Renal cortex interstitium (tissue), 15 donors: Measurements from ENCODE around the gene PCP4L1. TPM values are rescaled to one million over a fixed set of nuclear protein-coding genes. Genes with fewer than 3 reads are reported as not detected.
"Not testable (repeated sequence)": the region's sequence is repeated elsewhere in the genome, so short reads cannot be mapped to it uniquely, and the experiment has no call there.

ENCODE experiments used
- DNase-seq, 11 donors: peaks; one replicate each; pipeline ENCODE4 v3.0.0-alpha.2; 2013; ENCODE audit warnings: low read depth in 9 of 11, low spot score in 4 of 11; ENCODE audit errors: extremely low read depth in 1 of 11
- long read RNA-seq, 16 experiments: transcript quantifications; one replicate each; lab custom pipeline, GENCODE V29; 2026
- polyA plus RNA-seq, 3 donors: library from polyadenylated mRNA; unstranded; fragments of 120-200 nt; gene quantifications; one replicate each; pipeline ENCODE4 v1.2.1, GENCODE V29; 2013; ENCODE audit not compliant: insufficient read length in 3 of 3

Gene PCP4L1
- polyA plus RNA-seq, result 1 to 10 TPM; 1.0 to 1.7 (median 1.0) TPM
- long read RNA-seq, donor 1, result 0 reads
- long read RNA-seq, donor 2, result 0 reads
- long read RNA-seq, donor 3, result 0 reads
- long read RNA-seq, donor 4, result 0 reads
- long read RNA-seq, donor 5, result 0 reads
- long read RNA-seq, donor 6, result 0 reads
- long read RNA-seq, donor 7, result 0 reads
- long read RNA-seq, donor 8, result 0 reads
- long read RNA-seq, donor 9, result 0 reads
- long read RNA-seq, donor 10, partial matches to known transcripts, result 0 of 1 reads
- long read RNA-seq, donor 10, other reads (novel, unspliced or antisense), result 0 of 1 reads
- long read RNA-seq, donor 11, result 0 reads
- long read RNA-seq, donor 12, result 0 reads
- long read RNA-seq, donor 13, result 0 reads
- long read RNA-seq, donor 14, result 0 reads
- long read RNA-seq, donor 15, result 0 reads
- long read RNA-seq, donor 16, result 0 reads

DNA sequence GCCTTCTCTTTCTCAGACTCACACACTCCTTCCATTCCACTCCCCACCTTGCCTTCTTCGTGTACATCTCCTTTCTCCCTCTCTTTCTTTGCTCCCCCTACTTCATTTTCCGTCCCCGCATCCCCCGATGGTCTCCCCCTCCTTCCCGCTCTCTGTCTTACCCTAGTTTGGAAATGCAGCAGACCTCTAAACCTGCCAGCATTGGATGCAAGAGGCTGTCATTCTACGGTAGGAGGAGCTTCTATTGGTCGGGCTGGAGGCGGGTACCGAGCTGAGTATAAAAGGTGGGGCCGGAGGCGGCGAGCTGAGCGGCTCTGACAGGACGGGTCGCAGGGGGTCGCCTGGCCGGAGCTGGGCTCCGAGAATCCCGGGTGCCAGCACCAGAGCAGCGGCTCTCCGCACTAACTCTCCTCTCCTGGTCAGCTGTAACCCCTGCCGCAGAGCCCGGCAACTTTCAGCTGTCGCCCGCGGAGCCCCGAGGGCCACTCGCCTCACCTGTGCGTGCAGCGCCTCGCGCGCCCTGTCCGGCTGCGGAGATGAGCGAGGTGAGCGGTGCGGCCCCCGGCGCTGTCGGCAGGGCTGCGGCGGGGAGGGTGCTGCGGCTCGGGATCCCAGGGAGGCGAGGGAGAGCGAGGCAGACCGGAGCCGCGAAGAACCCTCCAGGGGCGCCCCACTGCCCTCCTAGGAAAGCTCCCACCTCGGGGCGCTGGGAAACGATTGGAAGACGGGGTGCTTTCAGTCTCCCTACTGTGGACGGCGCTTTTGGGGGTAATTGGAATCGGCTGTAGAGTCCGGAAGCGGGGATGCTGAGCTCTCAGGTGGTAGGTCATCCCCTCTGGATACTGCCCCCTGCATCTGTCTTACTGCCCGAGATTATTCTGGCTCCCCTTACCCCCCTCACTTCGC lies at the start of gene PCP4L1:
PCP4L1 (plus strand) TSS at position 307 of the 906 bp plus-strand sequence; CDS start at position 537, 230 bp downstream.
- DNase-seq, result peak in 10 of 11 donors; percentile 31 to 63 (median 48)

DNA sequence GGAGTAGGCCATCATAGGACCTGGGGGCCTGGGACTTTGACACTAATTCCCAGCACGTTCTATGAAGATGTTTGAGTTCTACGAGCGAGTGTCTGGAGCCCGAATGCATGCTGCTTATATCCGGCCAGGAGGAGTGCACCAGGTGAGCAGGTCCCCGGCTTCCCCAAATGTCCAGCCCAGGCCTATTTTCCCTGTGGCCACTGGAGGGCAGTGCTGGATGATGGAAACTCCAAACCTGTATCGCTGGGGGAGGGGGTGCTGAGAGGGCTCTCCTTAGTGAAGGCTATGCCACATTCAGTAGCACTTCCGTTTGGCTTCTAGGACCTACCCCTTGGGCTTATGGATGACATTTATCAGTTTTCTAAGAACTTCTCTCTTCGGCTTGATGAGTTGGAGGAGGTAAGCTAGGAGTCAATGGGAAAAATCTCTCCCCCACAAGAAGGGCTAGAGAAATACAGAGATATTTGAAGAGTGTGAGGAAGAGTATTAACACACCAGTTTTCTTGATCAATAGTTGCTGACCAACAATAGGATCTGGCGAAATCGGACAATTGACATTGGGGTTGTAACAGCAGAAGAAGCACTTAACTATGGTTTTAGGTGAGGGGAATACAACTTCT lies 48.6 kb upstream of the PCP4L1 start:
- peak in 2 of 11 donors; percentile 45 to 66 for DNase-seq

GRCh38 chr1:161214369-161214768 lies 44.2 kb upstream of the PCP4L1 start:
- no peak for DNase-seq

DNA sequence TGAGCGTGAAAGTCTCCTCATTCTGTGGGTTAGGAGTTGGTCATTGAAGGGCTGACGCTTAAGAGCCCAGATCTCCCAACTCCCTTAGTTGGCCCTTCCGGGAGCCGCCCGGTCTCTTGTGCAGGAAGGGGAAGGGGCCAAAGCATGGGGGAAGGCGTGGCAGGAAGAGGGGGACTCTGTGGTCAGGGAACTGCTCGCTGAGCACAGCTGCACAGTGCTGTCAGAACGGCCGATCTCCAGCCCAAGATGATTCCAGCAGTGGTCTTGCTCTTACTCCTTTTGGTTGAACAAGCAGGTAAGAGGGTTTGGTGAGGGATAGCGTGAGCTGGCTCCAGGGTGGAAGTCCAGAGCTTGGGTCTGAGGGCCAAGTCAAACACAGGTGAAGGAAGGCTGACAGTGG lies 43.5 kb upstream of the PCP4L1 start, which contains the start of gene FCER1G:
FCER1G (plus strand) TSS at position 220 of the 400 bp plus-strand sequence; CDS start at position 247, 27 bp downstream.
- no peak for DNase-seq

DNA sequence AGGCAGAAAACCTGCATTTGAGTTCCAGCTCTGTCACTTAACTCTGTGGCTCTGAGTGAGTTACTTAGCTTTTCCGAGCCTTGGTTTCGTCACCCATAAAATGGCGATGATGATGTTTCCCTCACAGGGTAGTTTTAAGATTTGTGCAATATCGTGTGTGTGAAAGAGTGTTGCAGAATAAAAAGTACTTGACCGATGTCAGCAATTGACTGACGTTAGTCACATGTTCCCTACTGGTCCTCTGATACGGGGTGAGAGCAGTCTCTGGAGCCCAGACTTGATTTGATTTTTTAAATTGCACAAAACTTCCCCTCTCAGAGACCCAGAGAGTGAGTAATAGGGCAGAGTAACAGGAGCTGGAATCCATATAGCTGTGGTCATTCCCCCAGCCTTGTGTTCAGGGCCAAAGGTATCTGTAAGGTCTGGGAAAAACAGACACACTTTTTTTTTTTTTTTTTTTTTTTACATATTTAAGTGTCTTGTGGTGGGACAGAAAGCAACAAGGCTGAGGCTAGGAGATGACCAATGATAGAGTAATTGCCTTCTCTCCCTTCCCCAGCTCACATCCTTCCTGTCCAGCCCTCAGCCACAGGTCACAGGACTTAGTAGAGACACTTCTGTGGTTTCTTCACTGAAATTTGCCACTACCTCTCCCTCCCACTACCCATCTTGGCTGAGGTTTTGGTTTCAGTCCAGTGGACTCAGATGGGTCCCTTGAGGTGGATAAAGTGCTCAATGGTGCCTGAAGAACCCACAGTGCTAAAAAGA lies 41.4 kb upstream of the PCP4L1 start:
- DNase-seq, result no peak

DNA sequence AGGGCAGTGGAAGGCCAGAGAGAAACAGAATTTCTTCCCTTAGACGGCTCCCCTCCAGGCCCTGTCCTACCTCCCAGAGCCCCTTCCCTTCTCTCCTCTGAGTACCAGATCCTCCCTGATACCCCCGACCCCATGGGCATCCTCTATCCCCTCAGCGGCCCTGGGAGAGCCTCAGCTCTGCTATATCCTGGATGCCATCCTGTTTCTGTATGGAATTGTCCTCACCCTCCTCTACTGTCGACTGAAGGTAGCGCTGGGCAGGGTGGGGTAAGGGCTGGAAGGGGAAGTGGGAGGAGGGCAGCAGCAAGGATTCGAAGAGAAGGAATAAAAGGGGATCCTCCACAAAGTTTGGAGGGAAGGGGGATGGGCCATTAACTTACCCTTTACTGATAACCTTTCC lies 40.7 kb upstream of the PCP4L1 start:
- no peak for DNase-seq

GRCh38 chr1:161218301-161219077 lies 40.1 kb upstream of the PCP4L1 start:
- DNase-seq, result no peak

DNA sequence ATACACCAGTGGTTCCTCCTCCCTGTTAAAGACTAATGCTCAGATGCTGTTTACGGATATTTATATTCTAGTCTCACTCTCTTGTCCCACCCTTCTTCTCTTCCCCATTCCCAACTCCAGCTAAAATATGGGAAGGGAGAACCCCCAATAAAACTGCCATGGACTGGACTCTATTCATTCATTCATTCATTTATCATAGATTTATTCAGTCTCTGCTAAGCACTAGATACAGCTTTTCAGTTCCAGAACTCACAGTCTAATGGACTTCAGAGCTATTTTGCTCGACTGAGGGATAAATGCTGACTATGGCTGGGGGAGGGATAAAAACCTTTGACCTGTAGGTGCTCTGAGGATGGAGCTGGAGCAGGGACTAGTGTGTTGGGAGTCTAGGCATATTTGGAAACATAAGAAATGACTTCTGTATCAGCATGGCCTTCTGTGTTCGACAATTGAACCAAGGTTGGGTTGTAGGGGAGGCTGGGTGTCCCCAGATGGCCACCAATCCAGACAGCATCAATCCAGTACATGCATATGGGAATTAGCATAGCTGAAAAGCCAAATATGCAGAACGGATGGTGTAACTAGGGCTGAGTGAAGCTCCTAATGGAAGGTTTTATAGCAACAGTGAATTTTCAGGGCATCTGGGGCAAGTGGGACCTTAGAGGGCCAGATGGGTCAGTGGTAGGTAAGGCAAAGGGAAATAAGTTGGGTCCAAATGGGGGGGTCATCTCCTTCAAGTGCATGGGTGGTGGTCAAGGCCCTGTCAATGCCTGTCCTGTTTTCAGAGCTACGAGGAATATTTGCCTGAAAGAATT lies 39.3 kb upstream of the PCP4L1 start:
- DNase-seq, result no peak

DNA sequence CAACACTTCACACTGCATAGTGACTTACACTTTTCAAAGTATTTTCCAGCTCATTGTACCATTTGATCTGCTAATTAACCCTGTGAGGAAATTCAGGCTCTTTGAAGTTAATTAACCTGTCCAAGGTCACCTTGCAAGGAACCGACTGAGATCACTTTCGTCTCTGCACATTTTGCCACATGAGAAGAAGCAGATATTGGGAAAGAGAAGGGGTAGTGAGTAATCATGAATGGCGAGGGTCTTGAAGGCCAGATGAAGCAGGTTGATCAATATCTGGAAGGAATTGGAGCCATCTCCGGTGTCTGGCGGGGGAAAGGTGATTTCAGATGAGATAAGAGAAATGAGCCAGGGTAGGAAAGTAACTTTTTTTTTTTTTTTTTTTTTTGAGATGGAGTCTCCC lies 38.5 kb upstream of the PCP4L1 start:
- no peak for DNase-seq

DNA sequence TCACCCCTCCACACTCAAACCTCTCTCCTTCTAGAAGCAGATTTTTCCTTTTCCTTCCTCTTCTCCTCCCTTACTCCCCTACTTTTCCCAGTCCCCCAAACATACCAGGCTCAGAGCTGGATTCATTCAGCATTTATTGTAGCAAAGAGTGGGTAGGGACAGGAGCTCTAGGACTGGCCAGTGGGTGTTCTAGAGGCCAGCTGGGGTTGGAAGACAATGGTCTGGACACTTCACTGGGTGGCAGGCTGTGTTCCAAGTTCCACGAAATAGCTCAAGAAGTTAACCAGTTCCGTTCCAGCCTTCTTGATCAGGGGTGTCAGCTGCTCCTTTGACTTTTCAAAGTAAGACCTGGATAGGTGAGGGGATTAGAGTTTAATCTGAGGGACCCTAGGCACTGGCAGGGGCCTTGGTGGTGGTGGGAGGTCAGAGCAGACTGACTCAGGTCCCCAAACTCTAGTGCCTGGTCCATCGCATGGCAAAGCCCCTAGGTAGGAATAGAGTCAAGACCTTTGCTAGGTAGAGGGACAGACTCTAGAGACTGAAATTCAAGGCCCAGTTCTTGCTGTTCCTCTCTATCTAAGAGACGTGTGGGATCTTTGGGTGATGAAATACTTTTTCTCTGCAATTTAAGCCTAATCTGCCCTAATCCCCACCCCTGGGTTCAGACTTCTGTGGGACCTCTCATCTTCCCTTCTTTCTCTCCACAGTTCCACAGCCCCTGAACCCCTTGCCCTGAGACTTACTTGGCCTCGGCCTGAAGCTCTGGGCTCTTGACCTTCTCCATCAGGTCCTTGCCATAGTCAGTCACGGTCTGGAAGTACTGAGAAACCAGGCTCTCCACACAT lies 36.1 kb upstream of the PCP4L1 start:
- DNase-seq, result no peak

DNA sequence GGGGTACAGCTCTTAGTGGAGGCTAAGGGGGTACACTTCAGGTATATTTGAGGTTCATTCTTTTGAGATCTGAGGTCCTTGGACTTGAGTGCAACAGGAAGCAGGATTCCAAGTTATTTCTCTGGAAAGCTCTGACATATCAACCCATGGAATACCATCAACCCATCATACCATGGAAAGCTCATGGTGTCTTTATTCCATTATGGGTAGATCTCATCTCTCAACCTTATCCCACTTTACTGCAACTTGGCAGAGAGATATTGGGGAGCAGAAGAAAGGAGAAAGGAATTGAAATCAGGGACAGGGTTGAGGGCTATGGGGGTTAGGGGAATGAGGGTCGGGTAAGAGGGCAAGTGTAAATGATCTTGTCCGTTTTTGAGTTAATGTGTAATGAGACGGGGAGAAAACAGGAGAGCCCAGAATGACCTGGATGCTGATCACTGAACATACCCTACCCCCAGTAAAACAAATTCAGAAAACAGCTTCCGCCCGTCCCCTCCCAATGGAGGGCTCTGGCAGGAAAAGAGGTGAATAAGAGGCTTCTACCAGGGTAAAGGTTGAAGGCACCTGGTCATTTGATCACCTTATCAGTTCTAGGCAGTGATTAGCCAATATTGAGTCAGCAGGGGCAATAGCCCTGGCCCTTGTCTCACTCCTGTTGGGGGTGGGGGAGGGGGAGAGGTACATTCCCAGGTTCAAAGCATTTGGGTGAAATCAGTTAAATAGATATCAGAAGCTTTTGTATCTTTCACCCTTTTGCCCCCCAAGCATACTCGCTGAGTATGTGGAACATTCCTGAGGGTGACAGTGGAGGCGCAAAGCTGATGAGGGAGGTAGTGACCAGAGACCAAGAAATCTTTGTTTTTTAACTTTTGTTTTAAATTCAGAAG lies 34.5 kb upstream of the PCP4L1 start:
- no peak for DNase-seq

DNA sequence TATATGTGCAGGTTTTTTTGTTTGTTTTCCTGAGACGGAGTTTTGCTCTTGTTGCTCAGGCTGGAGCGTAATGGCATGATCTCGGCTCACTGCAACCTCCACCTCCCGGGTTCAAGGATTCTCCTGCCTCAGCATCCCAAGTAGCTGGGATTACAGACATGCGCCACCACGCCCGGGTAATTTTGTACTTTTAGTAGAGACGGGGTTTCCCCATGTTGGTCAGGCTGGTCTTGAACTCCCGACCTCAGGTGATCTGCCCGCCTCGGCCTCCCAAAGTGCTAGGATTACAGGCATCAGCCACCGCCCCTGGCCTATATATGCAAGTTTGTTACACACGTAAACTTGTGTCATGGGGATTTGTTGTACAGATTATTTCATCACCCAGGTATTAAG lies 33.9 kb upstream of the PCP4L1 start:
- not testable (repeated sequence) for DNase-seq

GRCh38 chr1:161225178-161225533 lies 33.4 kb upstream of the PCP4L1 start:
- DNase-seq, result no peak

DNA sequence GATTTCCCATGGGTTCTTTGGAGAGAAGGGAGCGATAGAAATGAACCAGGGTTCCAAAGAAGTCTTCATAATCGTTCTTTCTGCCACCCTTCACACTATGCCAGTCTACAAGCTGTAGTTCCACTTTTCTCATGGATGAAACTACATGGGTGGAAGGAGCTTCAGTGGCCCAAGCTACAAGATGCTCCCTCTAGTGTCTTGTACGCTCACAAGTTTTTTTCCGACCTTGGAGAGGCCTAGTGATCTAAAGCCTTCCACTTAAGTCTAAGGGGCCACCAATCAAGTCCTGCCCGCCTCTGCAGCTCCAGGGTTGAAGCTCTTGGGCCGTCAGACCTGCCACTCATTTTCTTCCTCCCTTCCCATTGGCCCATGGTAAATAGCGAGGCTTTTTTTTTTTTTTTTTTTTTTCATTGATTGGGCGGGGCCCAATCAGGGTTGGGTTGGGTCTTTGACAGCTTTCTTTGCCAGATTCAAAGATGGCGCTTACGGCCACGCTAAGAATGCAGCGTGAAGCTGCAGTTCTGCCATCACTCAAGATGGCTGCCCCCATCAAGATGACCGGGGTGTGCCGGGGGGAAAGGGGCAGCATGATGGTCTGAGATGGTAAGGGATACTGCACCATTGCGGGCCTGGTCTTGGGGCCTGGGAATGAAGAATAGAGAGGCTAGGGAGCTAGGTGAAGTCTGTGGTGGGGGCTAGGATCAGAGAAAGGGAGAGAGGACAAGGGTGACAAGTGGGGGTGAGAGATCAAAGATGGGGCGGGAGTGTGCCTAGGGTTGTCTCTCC lies 32.8 kb upstream of the PCP4L1 start, which contains the start of gene TOMM40L:
TOMM40L (plus strand) TSS at position 527 of the 786 bp plus-strand sequence. CDS start 430 bp downstream, outside the sequence.
- peak; percentile 85 to 97 (median 93) for DNase-seq

- DNase-seq, result no peak
Measured at GRCh38 chr1:161226320-161226711, 32.2 kb upstream of the PCP4L1 start.
